Brain microvascular endothelial cell (primary cell): ENCODE results near the gene LUZP2.

Experiments
- DNase-seq: peaks from one replicate; pipeline ENCODE4 v3.0.0-alpha.2; 2020
- H3K27ac ChIP-seq: fragments of 250-450 bp; sonication (Bioruptor Pico); 2 replicates; pipeline ENCODE4 v1.5.1; 2020; ENCODE audit warnings: mild to moderate bottlenecking, moderate library complexity
- H3K27me3 ChIP-seq: fragments of 250-450 bp; sonication (Bioruptor Pico); replicated peaks from 2 replicates; pipeline ENCODE4 v1.5.1; 2020; ENCODE audit warnings: mild to moderate bottlenecking
- H3K36me3 ChIP-seq: fragments of 250-450 bp; sonication (Bioruptor Pico); replicated peaks from 2 replicates; pipeline ENCODE4 v1.5.1; 2020; ENCODE audit warnings: mild to moderate bottlenecking
- H3K4me3 ChIP-seq: 2 replicates; pipeline ENCODE4 v1.5.1; 2011; ENCODE audit warnings: low read depth, mild to moderate bottlenecking, control low read depth, low read length, moderate library complexity
- in situ Hi-C: cut with HindIII; loops from 2 replicates; pipeline ENCODE4 v1.10.0; 2017; ENCODE audit warnings: low sequenced_read_pairs, low pct_ligation_motif_present
- TF ChIP-seq, protein P1 (sequence below): IDR thresholded peaks from 2 replicates; pipeline ENCODE4 v1.5.1; 2011; ENCODE audit warnings: low read depth, mild to moderate bottlenecking, moderate library complexity, low read length, control low read depth, inconsistent platforms; ENCODE audit errors: missing control alignments

The LUZP2 gene

DNA sequence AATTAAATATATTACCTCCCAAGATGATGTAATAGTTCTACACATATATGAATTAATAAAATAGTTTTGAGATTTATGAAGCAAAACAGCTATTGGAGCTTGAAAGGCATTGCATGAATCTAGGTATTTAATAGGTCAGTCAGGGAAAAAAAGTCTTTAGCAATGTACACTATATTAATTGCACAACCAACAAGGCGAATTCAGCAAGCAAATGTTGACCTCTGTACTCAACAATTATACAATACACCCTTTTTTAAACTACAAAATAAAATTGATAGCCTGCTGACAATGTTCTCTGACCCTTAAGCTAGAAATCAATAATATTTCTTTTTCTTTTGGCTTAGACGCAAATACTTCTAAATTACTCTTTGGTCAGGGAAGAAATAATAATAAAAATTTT, 345.5 kb downstream of the LUZP2 start:
- Histone ChIP-seq H3K4me3 (no peak overlapping the region), H3K36me3 (no peaks in the 10 kb centered on the region), H3K27me3 (no peaks in the 10 kb centered on the region), H3K27ac (no peak overlapping the region)
- DNase-seq = no peak
- TF ChIP-seq, protein P1, sequence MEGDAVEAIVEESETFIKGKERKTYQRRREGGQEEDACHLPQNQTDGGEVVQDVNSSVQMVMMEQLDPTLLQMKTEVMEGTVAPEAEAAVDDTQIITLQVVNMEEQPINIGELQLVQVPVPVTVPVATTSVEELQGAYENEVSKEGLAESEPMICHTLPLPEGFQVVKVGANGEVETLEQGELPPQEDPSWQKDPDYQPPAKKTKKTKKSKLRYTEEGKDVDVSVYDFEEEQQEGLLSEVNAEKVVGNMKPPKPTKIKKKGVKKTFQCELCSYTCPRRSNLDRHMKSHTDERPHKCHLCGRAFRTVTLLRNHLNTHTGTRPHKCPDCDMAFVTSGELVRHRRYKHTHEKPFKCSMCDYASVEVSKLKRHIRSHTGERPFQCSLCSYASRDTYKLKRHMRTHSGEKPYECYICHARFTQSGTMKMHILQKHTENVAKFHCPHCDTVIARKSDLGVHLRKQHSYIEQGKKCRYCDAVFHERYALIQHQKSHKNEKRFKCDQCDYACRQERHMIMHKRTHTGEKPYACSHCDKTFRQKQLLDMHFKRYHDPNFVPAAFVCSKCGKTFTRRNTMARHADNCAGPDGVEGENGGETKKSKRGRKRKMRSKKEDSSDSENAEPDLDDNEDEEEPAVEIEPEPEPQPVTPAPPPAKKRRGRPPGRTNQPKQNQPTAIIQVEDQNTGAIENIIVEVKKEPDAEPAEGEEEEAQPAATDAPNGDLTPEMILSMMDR = no peak
- in situ Hi-C loops = no loop called here

DNA sequence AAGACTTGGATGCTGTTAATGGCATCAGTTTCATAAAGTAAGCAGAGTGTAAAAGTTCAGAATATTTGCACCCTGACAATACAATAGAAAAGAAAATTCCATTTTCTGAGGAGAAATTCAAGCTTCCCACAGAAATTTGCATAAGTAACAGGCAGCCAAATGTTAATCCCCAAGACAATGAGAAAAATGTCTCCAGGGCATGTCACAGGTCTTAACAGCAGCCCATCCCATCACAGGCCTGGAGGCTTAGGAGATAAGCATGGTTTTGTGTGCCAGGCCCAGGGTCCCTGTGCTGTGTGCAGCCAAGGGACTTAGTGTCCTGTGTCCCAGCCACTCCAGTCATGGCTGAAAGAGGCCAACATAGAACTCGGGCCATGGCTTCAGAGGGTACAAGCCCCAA, 347.6 kb downstream of the LUZP2 start:
- H3K27ac ChIP-seq = no peak overlapping the region
- H3K27me3 ChIP-seq = no peaks in the 10 kb centered on the region
- H3K36me3 ChIP-seq = no peaks in the 10 kb centered on the region
- TF ChIP-seq, protein P1 = no peak
- no peak for DNase-seq
- no peak overlapping the region for H3K4me3 ChIP-seq
- in situ Hi-C loops = no loop called here

DNA sequence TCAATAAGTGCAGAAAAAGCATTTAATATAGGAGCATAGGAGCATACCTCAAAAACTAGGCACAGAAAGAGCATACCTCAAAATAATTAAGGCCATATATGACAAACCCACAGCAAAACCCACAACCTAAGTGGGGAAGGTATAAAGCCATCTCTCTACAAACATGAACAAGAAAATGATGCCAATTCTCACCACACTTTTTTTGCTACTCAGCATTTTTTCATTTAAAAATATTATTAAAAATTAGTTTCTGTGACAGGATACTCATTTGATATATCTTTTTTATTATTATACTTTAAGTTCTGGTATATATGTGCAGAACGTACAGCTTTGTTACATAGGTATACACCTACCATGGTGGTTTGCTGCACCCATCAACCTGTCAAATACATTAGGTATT, 352.0 kb downstream of the LUZP2 start:
- Histone ChIP-seq H3K27me3 (no peaks in the 10 kb centered on the region), H3K27ac (no peak overlapping the region), H3K36me3 (no peaks in the 10 kb centered on the region), H3K4me3 (no peak overlapping the region)
- DNase-seq = no peak
- TF ChIP-seq, protein P1 = no peak
- in situ Hi-C loops = no loop called here

DNA sequence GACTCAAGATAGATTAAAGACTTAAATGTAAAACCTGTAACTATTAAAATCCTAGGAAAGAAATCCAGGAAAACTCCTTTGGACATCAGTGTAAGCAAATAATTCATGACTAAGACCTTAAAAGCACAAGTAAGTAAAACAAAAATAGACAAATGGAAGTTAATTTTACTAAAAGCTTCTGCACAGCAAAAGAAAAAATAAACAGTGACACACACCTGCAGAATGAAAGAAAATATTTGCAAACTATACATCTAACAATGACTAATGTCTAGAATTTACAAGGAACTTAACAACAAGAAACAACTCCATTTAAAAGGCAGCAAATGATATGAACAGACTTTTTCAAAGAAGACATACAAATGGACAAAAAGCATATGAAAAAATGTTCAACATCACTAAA, 359.1 kb downstream of the LUZP2 start:
- H3K4me3 ChIP-seq = no peak overlapping the region
- no peak overlapping the region for H3K27ac ChIP-seq
- in situ Hi-C loops = no loop called here
- DNase-seq = no peak
- no peaks in the 10 kb centered on the region for H3K27me3 ChIP-seq
- H3K36me3 ChIP-seq = no peaks in the 10 kb centered on the region
- TF ChIP-seq, protein P1 = no peak

DNA sequence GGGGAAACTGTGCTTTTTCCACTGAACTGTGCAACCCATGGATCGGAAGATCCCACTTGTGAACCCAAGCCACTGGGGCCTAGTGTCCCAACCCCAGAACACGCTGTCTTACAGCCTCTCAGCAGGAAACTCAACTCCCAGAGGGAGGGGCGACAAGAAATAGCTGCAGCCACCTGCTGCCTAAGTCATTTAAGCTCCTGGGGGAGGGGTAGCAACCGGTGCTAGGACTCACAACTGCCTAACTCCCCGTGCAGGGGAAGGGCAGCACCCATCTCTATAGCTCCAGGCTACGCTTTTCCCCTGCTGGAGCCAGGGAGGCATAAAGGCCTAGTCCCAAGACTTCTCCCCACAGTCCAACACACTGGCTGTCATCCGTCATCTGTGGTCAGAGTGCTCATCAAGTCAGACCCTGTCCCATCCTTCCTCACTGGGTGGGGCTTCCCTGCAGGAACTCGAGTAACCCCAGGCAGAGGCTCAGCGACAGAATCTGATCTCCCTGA, 363.0 kb downstream of the LUZP2 start:
- Histone ChIP-seq H3K27ac (no peak overlapping the region), H3K36me3 (no peaks in the 10 kb centered on the region), H3K4me3 (no peak overlapping the region), H3K27me3 (no peaks in the 10 kb centered on the region)
- in situ Hi-C loops = no loop called here
- no peak for DNase-seq
- TF ChIP-seq, protein P1 = no peak

DNA sequence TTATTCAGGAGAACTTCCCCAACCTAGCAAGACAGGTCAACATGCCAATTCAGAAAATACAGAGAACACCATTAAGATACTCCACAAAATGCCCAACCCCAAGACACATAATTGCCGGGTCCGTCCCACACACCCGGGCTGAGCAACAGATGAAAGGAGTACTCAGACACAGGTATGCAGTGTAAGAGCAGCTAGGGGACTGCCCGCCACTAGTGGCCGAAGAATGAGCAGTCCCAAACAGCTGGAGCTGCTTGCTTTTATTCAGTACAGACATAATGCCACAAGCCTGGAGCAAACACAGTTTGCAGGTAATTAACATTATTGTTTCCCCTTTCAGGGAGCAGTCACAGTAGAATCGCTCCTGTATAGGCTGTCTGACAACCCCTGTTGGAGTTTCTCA, 364.6 kb downstream of the LUZP2 start:
- Histone ChIP-seq H3K4me3 (no peak overlapping the region), H3K27me3 (no peaks in the 10 kb centered on the region), H3K36me3 (no peaks in the 10 kb centered on the region), H3K27ac (no peak overlapping the region)
- in situ Hi-C loops = no loop called here
- TF ChIP-seq, protein P1 = no peak
- no peak for DNase-seq
